Psoas muscle (tissue), 8 donors: ENCODE results near the gene TUBB4B. TPM values are rescaled to one million over a fixed set of nuclear protein-coding genes. Genes with fewer than 3 reads are reported as not detected.
"Not testable (repeated sequence)": the region's sequence is repeated elsewhere in the genome, so short reads cannot be mapped to it uniquely, and the experiment has no call there.

Source experiments
- ATAC-seq, 4 donors: fragments of 200-7000 bp; cut with Tn5 transposase; one replicate each; pipeline ENCODE4 v1.9.1; 2020; ENCODE audit warnings: moderate library complexity in 3 of 4, mild to moderate bottlenecking in 2 of 4
- DNase-seq, 2 donors: peaks; one replicate each; pipeline ENCODE4 v3.0.0-alpha.2; 2020
- H3K27ac ChIP-seq: fragments of 200-600 bp; one replicate; pipeline ENCODE4 v1.8.0; 2022
- H3K27me3 ChIP-seq, 3 donors: fragments of 200-600 bp in 1 of 3; one replicate each; pipeline versions ENCODE4 v1.6.1 to v1.8.0; 2013 to 2022; ENCODE audit warnings: low read length in 2 of 3, mild to moderate bottlenecking in 2 of 3, moderate library complexity in 1 of 3; ENCODE audit not compliant: insufficient read depth in 3 of 3
- H3K36me3 ChIP-seq, 2 donors: fragments of 200-600 bp in 1 of 2; one replicate each; pipeline versions ENCODE4 v1.6.1 to v1.8.0; 2013 to 2022; ENCODE audit warnings: low read depth in 1 of 2, mild to moderate bottlenecking in 1 of 2, moderate library complexity in 1 of 2; ENCODE audit not compliant: insufficient read depth in 1 of 2
- H3K4me1 ChIP-seq: fragments of 200-600 bp; one replicate; pipeline ENCODE4 v1.8.0; 2022
- H3K4me3 ChIP-seq: fragments of 200-600 bp; one replicate; pipeline ENCODE4 v1.8.0; 2022; ENCODE audit warnings: mild to moderate bottlenecking
- H3K9me3 ChIP-seq: fragments of 200-600 bp; one replicate; pipeline ENCODE4 v1.8.0; 2022
- CTCF ChIP-seq: fragments of 200-600 bp; IDR thresholded peaks from one replicate; pipeline ENCODE4 v1.8.0; 2022; ENCODE audit warnings: antibody characterized with exemption
- WGBS, 3 donors: extraction: QIAGEN DNeasy Blood & Tissue Kit; methylation state at CpG; one replicate each; pipeline versions ENCODE4 v1.1.6 to v1.1.7; 2013; 5-methylcytosine and 5-hydroxymethylcytosine counted together
- intact Hi-C, 2 donors: fragments of 100-400 bp; cut with DNase I; formaldehyde crosslinking; loops; one replicate each; pipeline versions ENCODE4 v1.11.0 to v1.14.2; 2022
- polyA plus RNA-seq, 3 donors: library from polyadenylated mRNA; stranded (reverse); fragments of 200-250 nt; gene quantifications; one replicate each; pipeline ENCODE4 v1.2.3, GENCODE V29; 2013
- total RNA-seq, 4 donors: library from RNA; stranded (reverse); fragmentation: NEBNext Ultra II Directional in 2 of 4; extraction: Animal tissue kit (Norgen Biotek cat#: 25700) in 2 of 4; gene quantifications; one replicate each; pipeline versions ENCODE4 v1.2.1 to v1.2.4, GENCODE V29; 2021 to 2023
- donor health status: healthy with polysubstance abuse.
- donor health status: DM: no; HTN: no; CAD: no; lungs with moderate emphysema.
- donor health status: Bipolar disorder and iron deficiency.
- donor health status: healthy.
- donor health status: DM: yes; HTN: yes; CAD: no.
- donor health status: DM: no; HTN: no; CAD: no.
- donor health status: DM: no; HTN: no; CAD: no.
- donor health status: DM: yes; HTN: yes; CAD: no.

The TUBB4B gene
- total and polyA plus RNA-seq, 7 donors = 111 to 838 (median 273) TPM

DNA sequence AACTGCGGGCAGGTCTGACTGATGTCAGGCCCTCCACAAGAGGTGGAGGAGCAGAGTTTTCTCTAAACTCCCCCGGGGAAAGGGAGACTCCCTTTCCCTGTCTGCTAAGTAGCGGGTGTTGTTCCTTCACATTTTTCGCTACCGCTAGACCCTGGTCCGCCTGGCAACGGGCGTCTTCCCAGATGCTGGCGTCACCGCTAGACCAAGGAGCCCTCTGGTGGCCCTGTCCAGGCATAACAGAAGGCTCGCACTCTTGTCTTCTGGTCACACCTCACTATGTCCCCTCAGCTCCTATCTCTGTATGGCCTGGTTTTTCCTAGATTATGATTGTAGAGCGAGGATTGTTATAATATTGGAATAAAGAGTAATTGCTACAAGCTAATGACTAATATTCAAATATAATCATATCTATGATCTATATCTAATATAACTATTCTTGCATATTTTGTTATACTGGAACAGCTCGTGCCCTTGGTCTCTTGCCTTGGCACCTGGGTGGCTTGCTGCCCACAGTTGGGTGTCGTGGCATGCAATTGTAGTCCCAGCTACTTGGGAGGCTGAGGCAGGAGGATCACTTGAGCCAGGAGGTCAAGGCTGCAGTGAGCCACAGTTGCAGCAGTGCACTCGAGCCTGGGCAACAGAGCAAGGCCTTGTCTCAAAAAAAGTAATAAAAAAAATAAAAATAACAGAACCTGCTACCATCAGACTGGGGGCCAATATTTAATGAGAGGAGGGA, 21.3 kb downstream of the TUBB4B start:
- 29 to 34% (median 31%) methylated on average over 14 to 15 of the region's 15 CpGs for WGBS, 3 donors
- peaks cover 4 to 62% of the 10 kb centered on the region in 2 donors for H3K36me3 ChIP-seq
- peak; percentile 53 for TF ChIP-seq CTCF
- H3K27ac ChIP-seq, H3K9me3 ChIP-seq, H3K27me3 ChIP-seq, intact Hi-C loops, H3K4me3 ChIP-seq, H3K4me1 ChIP-seq: not testable (repeated sequence)
- DNase-seq (peak; percentile 34 to 69), ATAC-seq (peak in 2 of 4 donors; percentile 2 to 68)

- TF ChIP-seq CTCF = no peak
- DNase-seq (peak in 1 of 2 donors; percentile 15), ATAC-seq (peak; percentile 20 to 35 (median 28))
- Histone ChIP-seq H3K36me3 (peaks cover 4 to 62% of the 10 kb centered on the region in 2 donors), H3K27me3 (no peaks in the 10 kb centered on the region), H3K27ac (no peak overlapping the region), H3K4me1 (peaks cover 9% of the 10 kb centered on the region), H3K4me3 (no peak overlapping the region), H3K9me3 (no peaks in the 10 kb centered on the region)
- intact Hi-C loops = no loop called here
- 81 to 90% (median 87%) methylated on average over 24 of the region's 24 CpGs for WGBS, 3 donors
Measured at GRCh38 chr9:137262909-137263285, 21.8 kb downstream of the TUBB4B start.

DNA sequence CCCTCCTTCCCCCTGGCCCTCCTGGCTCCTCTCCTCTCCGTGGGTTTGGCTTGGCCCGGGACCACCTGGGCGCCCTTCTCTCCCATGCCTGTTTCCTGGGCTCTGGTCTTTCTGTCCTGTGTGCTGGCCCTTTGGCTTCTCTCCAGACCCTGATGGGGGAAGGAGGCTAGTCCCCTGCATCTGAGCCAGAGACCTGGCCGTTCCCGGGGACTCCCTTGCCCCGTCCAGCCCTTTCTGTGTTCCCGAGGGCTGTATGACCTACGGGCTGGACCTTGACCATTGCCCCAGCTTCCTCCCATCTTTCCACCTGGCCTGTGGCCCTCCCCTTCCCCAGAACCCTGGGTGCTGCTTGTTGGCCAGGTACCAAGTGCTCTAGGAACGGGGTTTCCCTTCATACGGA, 22.4 kb downstream of the TUBB4B start:
- Histone ChIP-seq H3K36me3 (peaks cover 4 to 56% of the 10 kb centered on the region in 2 donors), H3K4me1 (peaks cover 11% of the 10 kb centered on the region), H3K4me3 (no peak overlapping the region), H3K27me3 (no peaks in the 10 kb centered on the region), H3K27ac (no peak overlapping the region), H3K9me3 (no peaks in the 10 kb centered on the region)
- TF ChIP-seq CTCF = no peak
- DNase-seq (peak in 1 of 2 donors; percentile 12), ATAC-seq (no peak)
- 66 to 85% (median 76%) methylated on average over 9 to 10 of the region's 10 CpGs for WGBS, 3 donors
- intact Hi-C loops = no loop called here

DNA sequence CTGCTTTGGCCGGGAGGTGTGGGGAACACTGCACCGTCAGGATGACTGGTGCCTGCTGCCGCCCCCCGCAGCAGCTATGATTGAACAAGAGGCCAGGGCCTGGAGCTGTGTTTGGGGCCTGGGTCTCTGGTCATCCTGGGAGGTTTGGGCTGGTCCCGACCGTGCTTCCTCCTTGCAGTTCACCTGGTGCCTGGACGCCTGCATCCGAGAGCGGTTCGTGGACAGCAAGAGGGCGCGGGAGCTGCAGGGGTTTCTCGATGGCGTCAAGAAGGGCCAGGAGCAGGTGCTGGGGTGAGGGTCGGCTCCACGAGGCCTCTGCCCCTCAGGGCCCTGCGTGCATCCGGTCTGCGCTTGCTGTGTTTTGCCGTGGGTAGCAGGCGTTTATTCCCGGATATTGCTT, 23.0 kb downstream of the TUBB4B start:
- Histone ChIP-seq H3K27me3 (no peaks in the 10 kb centered on the region), H3K4me1 (peaks cover 15% of the 10 kb centered on the region), H3K27ac (no peak overlapping the region), H3K36me3 (peaks cover 4 to 50% of the 10 kb centered on the region in 2 donors), H3K4me3 (no peak overlapping the region), H3K9me3 (no peaks in the 10 kb centered on the region)
- WGBS, 3 donors = 90 to 94% (median 92%) methylated on average over 22 of the region's 22 CpGs
- intact Hi-C loops = no loop called here
- ATAC-seq = no peak
- TF ChIP-seq CTCF = no peak
- peak in 1 of 2 donors; percentile 13 for DNase-seq
